A673 (cell line): ENCODE results near the gene SCYL1.

Experiments
- CTCF ChIP-seq: fragments of 300-800, 200-600 bp; sonication (generic); conservative IDR thresholded peaks from 2 replicates; pipeline ENCODE4 v1.5.1; 2017; ENCODE audit warnings: low read depth, mild to moderate bottlenecking, antibody characterized with exemption, low read length, moderate library complexity, mixed read lengths
- EZH2 ChIP-seq: fragments of 200-600 bp; sonication (generic); IDR thresholded peaks from 2 replicates; pipeline ENCODE4 v1.6.1; 2017; ENCODE audit warnings: borderline replicate concordance, low read depth, mild to moderate bottlenecking, mixed read lengths, antibody characterized with exemption, low read length; ENCODE audit not compliant: poor library complexity, severe bottlenecking

DNA sequence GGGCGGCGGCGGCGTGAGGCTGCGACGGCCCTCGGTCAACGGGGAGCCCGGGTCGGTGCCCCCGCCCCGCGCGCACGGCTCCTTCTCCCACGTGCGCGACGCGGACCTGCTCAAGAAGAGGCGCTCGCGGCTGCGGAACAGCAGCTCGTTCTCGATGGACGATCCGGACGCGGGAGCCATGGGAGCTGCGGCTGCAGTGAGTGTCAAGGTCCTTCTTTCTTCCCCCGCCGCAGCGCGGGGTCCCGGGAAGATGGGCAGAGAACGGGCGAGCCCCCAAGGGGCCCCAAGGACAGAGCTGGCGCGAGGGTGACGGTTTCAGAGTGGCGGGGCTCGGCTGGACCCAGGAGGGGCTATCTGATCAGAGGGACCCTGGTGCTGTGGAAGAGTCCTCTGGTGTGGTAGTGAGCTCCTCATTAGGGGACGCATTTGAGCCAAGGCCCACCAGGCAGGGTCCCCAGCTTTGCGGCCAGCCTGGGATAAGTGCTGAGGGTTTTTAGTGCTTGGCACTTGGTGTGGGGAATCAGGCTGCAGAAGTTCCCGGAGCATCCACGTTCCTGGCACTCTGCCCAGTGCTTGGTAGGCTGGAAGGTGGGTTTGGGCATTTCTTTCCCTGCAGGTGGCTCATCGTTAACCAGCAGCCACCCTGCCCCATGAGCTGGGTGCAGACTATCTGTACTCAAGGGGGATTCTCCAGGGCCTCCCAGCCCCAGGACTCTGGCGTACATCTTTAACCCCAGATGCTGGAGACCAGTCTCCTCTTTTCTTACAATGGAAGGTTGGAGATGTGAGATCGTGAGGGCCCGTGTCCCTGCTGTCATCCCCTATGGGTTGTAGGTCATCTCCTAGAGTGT, 60.7 kb downstream of the SCYL1 start:
- TF ChIP-seq CTCF = no peak
- no peak for TF ChIP-seq EZH2
